NCI-H226 (cell line): ENCODE data around the gene ZNF791.
A peak's percentile ranks its signal among the peaks of the same experiment; 100 is the strongest.
"Not testable (repeated sequence)": the region's sequence is repeated elsewhere in the genome, so short reads cannot be mapped to it uniquely, and the experiment has no call there.

ENCODE experiments used
- DNase-seq: peaks from one replicate; pipeline ENCODE4 v3.0.0-alpha.2; 2015

ZNF791 gene

DNA sequence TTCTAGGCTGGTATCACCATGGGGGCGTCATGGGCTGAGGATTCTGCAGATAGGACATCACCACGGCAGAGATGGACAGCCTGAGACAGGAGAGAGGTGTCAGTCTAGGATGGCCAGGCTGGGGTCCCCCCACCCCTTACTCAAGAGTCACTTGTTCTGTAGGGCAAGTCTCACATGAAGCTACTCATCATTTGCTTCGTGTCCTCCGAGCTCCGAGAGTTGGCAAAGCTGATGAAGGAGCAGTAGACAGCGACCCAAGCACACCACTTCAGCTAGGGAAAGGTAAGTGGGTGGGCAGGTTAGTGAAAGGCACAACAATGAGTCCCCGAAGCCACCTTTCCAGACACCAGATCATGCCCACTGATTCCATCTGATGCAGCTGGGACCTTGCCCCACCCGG lies 57.6 kb downstream of the ZNF791 start:
- DNase-seq = no peak

DNA sequence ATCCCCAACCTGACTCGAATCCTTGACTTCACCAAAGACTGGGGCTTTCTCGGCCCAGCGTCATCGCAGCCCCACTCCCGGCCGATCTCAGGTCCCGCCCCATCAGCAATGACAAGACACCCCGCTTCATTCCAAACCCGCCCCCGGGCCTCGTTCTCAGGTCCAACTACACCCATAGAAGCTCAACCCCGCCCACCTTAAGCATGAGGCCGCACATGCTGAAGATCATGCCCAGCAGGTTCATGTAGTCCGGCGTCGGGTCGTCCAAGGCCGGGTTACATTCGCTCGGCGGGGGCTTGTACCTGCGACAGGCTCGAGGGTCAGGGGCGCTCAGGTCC lies 58.2 kb downstream of the ZNF791 start:
- DNase-seq = peak; percentile 56

DNA sequence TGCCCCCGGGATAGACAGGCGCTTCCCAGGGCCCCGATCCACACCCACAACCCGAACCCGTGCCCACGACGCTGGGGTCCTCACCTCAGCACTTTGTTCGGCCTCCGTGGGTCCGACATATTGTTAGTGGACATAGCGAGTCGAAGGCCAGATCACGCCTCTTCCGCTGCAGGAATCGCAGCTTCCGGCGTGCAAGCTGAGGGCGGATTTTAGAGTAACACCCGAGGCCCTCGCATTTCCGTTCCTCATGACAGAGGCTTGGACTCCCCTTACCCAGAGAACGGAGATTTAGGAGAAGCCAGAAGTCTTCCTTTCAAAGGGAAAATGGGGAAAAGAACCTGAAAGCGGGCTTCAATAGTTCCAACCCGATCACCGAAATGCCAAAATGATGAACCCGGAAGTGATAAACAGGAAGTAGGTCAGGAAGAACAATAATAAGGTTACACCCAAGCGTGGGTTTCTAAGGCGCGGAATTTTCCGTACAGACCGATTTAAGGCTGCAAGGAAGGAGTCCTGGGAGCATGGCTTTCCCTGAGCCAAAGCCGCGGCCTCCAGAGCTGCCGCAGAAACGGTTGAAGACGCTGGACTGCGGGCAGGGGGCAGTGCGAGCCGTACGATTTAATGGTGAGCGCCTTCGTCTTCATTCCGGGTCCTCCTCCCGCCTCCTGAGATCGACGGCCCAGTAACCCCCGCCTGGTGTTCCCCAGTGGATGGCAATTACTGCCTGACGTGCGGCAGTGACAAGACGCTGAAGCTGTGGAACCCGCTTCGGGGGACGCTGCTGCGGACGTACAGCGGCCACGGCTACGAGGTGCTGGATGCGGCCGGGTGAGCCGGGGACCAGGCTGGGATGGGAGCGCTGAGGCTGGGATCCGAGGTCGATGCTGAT lies 58.8 kb downstream of the ZNF791 start:
- DNase-seq = peak; percentile 69

DNA sequence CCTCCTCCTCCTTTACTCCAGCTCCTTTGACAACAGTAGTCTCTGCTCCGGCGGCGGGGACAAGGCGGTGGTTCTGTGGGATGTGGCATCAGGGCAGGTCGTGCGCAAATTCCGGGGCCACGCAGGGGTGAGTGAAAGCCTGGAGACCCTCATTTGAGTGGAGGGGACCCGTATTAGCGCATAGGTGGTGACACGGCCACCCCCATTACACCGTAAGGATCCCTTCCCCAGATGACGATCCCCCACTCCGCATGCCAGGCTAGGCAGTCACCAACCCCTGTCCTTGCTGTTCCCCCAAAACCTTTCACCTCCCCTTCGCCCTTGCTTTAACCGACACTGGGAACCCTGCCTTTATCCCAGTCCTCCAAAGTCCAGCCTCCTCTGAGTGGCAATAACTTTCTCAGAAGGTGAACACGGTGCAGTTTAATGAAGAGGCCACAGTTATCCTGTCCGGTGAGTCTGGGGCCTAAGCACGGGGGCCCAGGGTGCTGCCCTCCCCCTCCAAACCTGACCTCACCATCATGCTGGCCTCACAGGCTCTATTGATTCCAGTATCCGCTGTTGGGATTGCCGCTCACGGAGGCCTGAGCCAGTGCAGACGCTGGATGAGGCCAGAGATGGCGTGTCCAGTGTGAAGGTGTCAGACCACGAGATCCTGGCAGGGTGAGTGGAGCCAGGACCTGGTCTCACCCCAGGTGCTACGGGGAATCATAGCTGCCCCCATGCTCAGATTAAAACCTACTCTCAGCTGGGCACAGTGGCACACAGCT lies 59.6 kb downstream of the ZNF791 start:
- no peak for DNase-seq

DNA sequence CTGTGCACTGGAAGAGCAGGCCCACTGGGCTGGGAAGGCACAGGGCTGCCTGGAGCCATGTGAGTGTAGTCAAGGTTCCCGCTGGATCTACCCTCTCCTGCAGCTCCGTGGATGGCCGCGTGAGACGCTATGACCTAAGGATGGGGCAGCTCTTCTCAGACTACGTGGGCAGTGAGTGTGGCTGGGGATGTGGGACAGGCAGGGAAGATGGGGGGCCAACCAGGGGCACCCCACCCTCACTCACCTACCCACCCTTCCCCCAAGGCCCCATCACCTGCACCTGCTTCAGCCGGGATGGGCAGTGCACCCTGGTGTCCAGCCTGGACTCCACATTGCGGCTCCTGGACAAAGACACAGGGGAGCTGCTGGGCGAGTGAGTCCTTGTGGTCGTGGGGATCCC lies 62.0 kb downstream of the ZNF791 start:
- no peak for DNase-seq

DNA sequence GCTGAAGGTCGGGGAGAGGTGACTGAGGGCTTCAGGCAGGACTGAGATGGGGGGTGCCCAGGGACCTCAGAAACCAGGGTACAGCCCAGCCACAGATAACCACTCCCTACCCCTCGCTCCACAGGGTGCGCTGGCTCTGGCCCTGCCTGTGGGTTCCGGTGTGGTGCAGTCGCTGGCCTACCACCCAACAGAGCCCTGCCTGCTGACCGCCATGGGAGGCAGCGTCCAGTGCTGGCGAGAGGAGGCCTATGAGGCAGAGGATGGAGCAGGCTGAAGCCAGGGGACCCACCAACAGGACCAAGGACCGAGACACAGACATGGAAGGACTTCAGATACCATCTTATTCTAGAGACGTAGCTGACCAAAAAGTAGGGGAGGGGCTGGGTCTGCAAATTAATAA lies 64.7 kb downstream of the ZNF791 start:
- DNase-seq = no peak

DNA sequence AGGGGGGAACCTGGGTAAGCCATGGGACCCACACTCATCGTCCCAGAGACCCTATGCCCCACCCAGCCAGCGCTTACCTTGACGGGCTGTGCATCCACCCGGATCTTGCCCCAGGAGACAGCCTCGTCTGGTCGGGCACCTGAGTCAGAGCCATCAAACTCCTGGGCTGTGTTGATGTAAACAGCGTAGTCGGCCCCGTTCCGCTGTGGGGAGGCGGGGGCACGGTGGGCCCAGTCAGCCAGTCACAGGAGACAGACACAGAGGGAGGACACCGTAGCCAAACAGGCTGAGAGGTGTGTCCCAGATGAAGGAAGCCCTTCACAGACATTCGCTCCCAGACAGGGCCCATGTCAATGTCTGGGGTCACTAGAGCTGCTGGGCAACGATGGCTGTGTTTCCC lies 65.2 kb downstream of the ZNF791 start:
- DNase-seq = no peak

DNA sequence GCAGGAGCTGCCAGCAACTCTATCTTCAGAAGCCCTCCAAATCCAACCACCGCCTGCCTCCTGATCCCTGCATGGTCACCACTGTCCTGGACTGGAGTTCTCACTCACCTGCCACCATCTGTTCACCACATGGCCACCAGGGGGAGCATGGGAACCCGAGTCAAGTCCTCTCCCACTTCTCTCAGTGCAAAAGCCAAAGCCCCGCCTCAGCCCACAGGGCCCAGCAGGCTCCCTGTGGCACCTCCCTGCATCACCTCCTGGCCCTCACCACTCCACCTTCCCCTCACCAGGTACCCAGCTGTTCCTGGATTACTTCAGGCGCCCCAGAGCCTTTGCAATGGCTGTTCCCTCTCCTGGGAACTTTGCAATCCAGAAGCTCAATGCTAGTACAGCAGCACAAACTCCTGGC lies 65.7 kb downstream of the ZNF791 start:
- peak; percentile 51 for DNase-seq

DNA sequence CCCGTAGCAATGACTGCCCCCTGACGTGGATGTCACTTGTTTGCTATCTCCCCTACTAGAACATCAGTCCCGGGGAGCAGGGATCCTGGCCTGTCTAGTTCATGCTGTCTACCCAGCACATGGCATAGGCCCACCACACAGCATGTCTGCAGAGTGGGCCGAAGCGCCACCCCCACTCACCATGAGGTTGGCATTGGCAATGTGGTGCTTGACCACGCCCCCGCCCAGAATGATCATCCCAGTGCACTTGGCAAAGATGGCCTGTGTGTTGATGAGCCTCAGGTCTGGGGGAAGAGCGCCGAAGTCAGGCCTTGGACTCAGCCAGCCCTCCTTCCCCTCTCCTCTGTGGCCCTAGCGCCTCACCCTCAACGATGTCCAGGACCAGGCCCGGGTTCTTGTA lies 66.2 kb downstream of the ZNF791 start:
- no peak for DNase-seq

DNA sequence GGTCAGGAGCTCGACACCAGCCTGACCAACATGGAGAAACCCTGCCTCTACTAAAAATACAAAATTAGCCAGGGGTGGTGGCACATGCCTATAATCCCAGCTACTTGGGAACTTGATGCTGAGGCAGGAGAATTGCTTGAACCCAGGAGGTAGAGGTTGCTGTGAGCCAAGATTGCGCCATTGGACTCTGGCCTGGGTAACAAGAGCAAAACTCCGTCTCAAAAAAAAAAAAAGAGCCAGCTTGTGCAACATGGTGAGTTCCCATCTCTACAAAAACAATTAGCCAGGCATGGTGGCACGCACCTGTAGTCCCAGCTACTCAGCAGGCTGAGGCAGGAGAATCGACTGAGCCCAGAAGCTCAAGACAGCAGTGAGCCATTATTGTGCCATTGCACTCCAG lies 67.3 kb downstream of the ZNF791 start:
- not testable (repeated sequence) for DNase-seq

DNA sequence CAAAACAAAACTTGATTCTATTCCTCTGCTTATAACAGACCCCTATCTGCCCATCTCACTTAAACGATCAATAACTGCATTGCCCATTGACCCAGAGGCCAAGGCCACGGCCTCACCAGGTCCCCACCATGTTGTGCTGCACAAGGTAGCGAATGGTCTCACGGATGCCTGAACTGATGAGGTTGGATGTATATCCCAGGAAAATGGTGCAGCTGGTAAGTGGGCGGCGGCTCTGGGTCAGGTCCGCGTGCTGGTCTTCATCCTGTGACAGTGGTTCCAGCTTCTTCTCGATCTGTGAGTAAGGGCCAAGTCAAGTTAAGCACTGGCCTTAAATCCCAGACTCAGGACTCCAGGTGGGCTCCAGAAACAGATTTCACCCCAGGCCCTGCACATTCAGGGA lies 69.3 kb downstream of the ZNF791 start:
- no peak for DNase-seq

DNA sequence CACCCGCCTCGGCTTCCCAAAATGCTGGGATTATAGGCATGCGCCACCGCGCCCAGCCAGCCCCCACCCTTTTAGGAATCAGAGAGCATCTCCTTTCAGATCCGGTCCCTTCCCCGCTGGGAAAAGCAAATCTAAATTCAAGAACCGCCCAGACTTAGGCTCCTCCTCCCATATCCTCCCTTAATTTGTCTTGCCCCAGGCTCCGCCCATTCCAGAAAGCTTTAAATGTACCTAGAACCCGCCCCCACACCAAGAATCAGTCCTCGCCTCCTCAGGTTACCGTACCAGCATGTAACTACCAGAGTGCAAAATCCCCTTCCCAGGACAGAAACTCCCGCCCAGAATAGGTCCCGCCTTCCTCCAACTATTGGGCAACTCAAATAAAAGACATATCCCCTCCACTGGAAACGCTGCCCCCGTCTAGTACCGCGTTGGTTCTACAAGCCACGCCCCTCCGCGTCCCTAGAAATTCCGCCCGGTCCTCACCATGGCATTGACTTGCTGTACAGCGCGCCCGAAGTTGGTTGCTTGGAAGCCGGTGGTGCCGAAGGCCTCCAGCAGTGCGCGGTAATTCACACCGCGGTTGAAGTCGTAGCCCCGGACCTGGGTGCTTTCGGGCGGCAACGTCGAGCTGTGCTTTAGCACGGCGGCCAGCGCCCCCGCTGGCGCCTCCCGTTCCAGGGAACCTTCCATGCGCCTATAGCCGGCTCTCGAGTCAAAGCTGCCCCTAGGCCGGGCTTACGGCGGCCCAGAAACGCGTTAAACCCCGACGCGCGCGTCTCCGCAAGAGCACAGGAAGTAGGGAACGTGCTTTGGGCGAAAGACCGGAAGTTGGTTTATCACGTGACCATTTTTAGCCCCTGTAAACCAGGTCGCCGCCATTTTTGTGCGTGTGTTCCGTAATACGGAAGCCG lies 70.6 kb downstream of the ZNF791 start, which contains the start of gene DHPS:
DHPS (minus strand) TSS at position 807 of the 914 bp plus-strand sequence; CDS start at position 693, 114 bp downstream.
- peak; percentile 97 for DNase-seq
